HCT116 (cell line): Measurements from ENCODE around the gene MGAT4A.

Experiments used
- EZH2 ChIP-seq: fragments of 200-600 bp; sonication (generic); IDR thresholded peaks from 2 replicates; pipeline ENCODE4 v1.6.1; 2017; ENCODE audit warnings: antibody characterized with exemption, mixed run types
- EZH2phosphoT487 ChIP-seq: fragments of 200-600 bp; IDR thresholded peaks from 2 replicates; pipeline ENCODE4 v1.6.1; 2018; ENCODE audit warnings: antibody characterized with exemption, borderline replicate concordance
- POLR2A ChIP-seq: IDR thresholded peaks from 2 replicates; pipeline ENCODE4 v1.7.0; 2011; ENCODE audit warnings: borderline replicate concordance; ENCODE audit not compliant: insufficient read depth, insufficient read length; ENCODE audit errors: extremely low read depth
- RAD21 ChIP-seq: IDR thresholded peaks from 2 replicates; pipeline ENCODE4 v1.6.1; 2012; ENCODE audit warnings: low read depth, mild to moderate bottlenecking
- SP1 ChIP-seq: IDR thresholded peaks from 2 replicates; pipeline ENCODE4 v1.6.1; 2012; ENCODE audit warnings: low read depth
- YY1 ChIP-seq: IDR thresholded peaks from 2 replicates; pipeline ENCODE4 v1.6.1; 2011; ENCODE audit warnings: low read length, low read depth, moderate library complexity, mild to moderate bottlenecking; ENCODE audit not compliant: insufficient replicate concordance; ENCODE audit errors: extremely low read depth
- ZFX ChIP-seq: fragments of 450-650 bp; IDR thresholded peaks from 2 replicates; pipeline ENCODE4 v1.6.1; 2017
- TF ChIP-seq, protein P1 (sequence below): IDR thresholded peaks from 2 replicates; pipeline ENCODE4 v1.6.1; 2012
- TF ChIP-seq, protein P2 (sequence below), 3 experiments: fragments of 200-600 bp in 1 of 3; sonication (generic) in 1 of 3; IDR thresholded peaks in 2 of 3; conservative IDR thresholded peaks in 1 of 3; 2 replicates each; pipeline ENCODE4 v1.5.1; 2012 to 2017; ENCODE audit warnings: low read depth in 2 of 3, low read length in 2 of 3, antibody characterized with exemption in 1 of 3, borderline replicate concordance in 1 of 3, control low read depth in 1 of 3, mild to moderate bottlenecking in 1 of 3, mixed read lengths in 1 of 3, mixed run types in 1 of 3, moderate library complexity in 1 of 3; ENCODE audit not compliant: insufficient read depth in 1 of 3
- TF ChIP-seq, protein P3 (sequence below): IDR thresholded peaks from 2 replicates; pipeline ENCODE4 v1.6.1; 2012
- TF ChIP-seq, protein P4 (sequence below): IDR thresholded peaks from 2 replicates; pipeline ENCODE4 v1.6.1; 2012; ENCODE audit warnings: low read depth

DNA sequence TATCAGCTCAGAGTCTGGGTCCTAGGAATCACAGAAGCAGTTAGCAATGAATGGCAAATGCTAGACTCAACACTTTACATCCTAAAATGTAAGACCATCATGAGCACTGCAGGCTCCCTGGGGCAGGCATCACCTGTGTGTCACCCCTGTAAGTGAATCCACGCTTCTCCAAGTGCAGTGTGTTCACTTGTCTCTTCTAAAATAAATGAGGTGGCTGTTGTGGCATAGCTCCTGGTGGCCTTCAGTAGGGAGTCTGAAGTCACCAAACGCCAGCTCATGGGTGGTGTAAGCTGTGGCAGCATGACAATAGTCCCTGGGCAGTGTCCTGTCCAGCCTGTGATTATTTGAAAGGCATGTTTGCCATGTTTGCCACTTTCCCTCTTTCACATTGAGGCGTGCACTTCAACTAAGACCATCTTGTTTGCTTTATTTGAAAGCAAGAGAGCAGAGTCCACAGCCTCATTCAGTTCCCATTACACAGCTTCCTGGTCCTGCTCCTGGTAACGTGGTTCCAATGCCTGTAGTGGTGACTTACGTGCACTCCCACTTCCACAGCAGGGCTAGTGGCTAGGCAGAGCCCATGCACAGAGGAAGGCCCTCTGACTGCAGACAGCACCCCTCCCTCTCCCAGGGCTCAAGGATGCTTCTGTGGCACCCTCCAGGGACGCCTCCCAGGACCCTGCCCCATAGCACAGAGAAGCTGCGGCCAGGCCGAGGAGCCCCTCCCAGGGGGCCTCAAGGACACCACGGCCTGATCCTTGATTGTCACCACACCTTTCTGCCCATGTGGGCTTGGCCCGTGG lies 146.9 kb downstream of the MGAT4A start:
- TF ChIP-seq, protein P1, sequence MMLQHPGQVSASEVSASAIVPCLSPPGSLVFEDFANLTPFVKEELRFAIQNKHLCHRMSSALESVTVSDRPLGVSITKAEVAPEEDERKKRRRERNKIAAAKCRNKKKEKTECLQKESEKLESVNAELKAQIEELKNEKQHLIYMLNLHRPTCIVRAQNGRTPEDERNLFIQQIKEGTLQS, result no peak
- TF ChIP-seq, protein P2, sequence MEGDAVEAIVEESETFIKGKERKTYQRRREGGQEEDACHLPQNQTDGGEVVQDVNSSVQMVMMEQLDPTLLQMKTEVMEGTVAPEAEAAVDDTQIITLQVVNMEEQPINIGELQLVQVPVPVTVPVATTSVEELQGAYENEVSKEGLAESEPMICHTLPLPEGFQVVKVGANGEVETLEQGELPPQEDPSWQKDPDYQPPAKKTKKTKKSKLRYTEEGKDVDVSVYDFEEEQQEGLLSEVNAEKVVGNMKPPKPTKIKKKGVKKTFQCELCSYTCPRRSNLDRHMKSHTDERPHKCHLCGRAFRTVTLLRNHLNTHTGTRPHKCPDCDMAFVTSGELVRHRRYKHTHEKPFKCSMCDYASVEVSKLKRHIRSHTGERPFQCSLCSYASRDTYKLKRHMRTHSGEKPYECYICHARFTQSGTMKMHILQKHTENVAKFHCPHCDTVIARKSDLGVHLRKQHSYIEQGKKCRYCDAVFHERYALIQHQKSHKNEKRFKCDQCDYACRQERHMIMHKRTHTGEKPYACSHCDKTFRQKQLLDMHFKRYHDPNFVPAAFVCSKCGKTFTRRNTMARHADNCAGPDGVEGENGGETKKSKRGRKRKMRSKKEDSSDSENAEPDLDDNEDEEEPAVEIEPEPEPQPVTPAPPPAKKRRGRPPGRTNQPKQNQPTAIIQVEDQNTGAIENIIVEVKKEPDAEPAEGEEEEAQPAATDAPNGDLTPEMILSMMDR (IDR thresholded peaks at IDR 0.05 in 2 of 3, conservative IDR thresholded peaks at IDR 0.05 in 1 of 3; ENCODE audit: borderline replicate concordance in 1 of 3, insufficient read depth in 1 of 3, low read depth in 2 of 3, low read length in 2 of 3), result no peak
- TF ChIP-seq SP1 (no peak), POLR2A (no peak), RAD21 (no peak), ZFX (no peak), YY1 (no peak), EZH2 (no peak), EZH2phosphoT487 (no peak)
- TF ChIP-seq, protein P3, sequence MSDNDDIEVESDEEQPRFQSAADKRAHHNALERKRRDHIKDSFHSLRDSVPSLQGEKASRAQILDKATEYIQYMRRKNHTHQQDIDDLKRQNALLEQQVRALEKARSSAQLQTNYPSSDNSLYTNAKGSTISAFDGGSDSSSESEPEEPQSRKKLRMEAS, result no peak
- TF ChIP-seq, protein P4, sequence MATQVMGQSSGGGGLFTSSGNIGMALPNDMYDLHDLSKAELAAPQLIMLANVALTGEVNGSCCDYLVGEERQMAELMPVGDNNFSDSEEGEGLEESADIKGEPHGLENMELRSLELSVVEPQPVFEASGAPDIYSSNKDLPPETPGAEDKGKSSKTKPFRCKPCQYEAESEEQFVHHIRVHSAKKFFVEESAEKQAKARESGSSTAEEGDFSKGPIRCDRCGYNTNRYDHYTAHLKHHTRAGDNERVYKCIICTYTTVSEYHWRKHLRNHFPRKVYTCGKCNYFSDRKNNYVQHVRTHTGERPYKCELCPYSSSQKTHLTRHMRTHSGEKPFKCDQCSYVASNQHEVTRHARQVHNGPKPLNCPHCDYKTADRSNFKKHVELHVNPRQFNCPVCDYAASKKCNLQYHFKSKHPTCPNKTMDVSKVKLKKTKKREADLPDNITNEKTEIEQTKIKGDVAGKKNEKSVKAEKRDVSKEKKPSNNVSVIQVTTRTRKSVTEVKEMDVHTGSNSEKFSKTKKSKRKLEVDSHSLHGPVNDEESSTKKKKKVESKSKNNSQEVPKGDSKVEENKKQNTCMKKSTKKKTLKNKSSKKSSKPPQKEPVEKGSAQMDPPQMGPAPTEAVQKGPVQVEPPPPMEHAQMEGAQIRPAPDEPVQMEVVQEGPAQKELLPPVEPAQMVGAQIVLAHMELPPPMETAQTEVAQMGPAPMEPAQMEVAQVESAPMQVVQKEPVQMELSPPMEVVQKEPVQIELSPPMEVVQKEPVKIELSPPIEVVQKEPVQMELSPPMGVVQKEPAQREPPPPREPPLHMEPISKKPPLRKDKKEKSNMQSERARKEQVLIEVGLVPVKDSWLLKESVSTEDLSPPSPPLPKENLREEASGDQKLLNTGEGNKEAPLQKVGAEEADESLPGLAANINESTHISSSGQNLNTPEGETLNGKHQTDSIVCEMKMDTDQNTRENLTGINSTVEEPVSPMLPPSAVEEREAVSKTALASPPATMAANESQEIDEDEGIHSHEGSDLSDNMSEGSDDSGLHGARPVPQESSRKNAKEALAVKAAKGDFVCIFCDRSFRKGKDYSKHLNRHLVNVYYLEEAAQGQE, result no peak
